Neuron (in vitro differentiated cells): ENCODE results near the gene VWA5B1.

Source experiments
- H2AFZ ChIP-seq: one replicate; pipeline ENCODE4 v1.6.1; 2013; ENCODE audit warnings: low read depth, mild to moderate bottlenecking, inconsistent platforms, low read length, moderate library complexity
- H3K27me3 ChIP-seq: one replicate; pipeline ENCODE4 v1.6.1; 2013; ENCODE audit warnings: low read length; ENCODE audit not compliant: insufficient read depth
- H3K36me3 ChIP-seq: one replicate; pipeline ENCODE4 v1.6.1; 2013; ENCODE audit warnings: low read length; ENCODE audit not compliant: insufficient read depth
- H3K4me1 ChIP-seq: one replicate; pipeline ENCODE4 v1.6.1; 2013; ENCODE audit warnings: low read length; ENCODE audit not compliant: insufficient read depth
- H3K4me3 ChIP-seq: 2 replicates; pipeline ENCODE4 v1.5.1; 2013; ENCODE audit warnings: mild to moderate bottlenecking, low read length, moderate library complexity
- H3K9me3 ChIP-seq: one replicate; pipeline ENCODE4 v1.6.1; 2013; ENCODE audit warnings: low read length

The VWA5B1 gene

DNA sequence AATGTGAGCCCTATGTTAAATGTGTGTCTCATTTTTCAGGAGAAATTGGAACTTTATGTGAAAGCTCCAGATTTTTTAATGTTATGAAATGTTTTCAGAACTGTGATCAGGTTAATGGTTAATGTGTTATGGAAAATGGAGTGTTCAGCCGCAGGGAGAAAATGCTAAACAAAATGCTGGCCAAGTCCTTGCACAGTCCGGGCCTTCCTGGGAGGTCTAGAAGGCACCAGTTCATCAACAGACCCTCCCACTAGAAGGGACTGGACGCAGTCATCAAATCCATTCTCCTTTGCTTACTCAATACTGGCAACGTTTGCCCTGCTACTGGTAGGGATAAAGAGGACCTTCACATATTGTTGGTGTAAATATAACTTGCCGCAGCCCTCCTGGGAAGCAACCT lies 43.4 kb downstream of the VWA5B1 start:
- H3K4me3 ChIP-seq, result no peak overlapping the region

DNA sequence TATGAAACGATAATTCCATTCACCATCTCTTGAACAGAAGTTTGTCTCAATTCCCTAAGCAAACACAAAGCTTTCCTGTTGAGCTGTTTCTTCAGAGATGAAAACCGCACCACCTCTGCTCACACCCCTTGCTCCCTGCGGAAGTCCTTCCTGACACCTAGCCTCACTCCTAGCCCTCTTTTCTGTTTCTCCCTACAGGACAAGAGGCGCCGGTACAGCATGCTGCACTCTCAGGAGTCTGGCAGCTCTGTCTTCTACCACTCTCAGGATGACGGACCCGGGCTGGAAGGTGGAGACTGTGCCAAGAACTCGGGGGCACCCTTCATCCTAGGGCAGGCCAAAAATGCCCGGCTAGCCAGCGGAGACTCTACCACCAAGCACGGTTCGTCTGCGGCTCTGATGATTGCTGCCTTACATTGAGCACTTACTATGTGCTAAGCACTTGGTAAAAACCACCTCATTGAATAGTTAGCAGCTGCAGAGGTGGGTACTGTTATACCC lies 45.5 kb downstream of the VWA5B1 start:
- Histone ChIP-seq H2AFZ (no peak overlapping the region), H3K4me3 (no peak overlapping the region), H3K36me3 (no peaks in the 10 kb centered on the region), H3K9me3 (no peaks in the 10 kb centered on the region), H3K4me1 (peaks cover 3% of the 10 kb centered on the region), H3K27me3 (no peaks in the 10 kb centered on the region)

More for the DNA sequence above, 43.4 kb downstream of the VWA5B1 start:
- no peaks in the 10 kb centered on the region for H3K36me3 ChIP-seq
- H3K9me3 ChIP-seq, result no peaks in the 10 kb centered on the region
- H3K4me1 ChIP-seq, result no peaks in the 10 kb centered on the region
- no peaks in the 10 kb centered on the region for H3K27me3 ChIP-seq
- H2AFZ ChIP-seq, result no peak overlapping the region

DNA sequence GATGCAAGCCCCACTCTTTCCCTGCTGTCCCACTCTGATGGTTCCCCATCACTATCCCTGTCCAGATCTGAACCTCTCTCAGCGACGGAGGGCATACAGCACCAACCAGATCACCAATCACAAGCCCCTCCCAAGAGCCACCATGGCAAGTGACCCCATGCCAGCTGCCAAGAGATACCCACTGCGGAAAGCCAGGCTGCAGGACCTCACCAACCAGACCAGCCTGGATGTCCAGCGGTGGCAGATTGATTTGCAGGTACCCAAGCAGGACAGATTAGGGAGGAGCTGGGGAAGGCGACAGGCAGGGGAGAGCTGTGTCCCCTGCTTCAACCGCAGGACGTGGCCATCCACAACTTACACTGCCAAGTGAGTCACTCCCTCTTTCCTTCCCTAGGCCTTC lies 46.9 kb downstream of the VWA5B1 start:
- Histone ChIP-seq H3K27me3 (peaks cover 4% of the 10 kb centered on the region), H3K4me3 (no peak overlapping the region), H2AFZ (no peak overlapping the region), H3K4me1 (peaks cover 3% of the 10 kb centered on the region), H3K36me3 (no peaks in the 10 kb centered on the region), H3K9me3 (no peaks in the 10 kb centered on the region)

- no peak overlapping the region for H2AFZ ChIP-seq
- H3K4me3 ChIP-seq, result no peak overlapping the region
These were observed 49.3 kb downstream of the VWA5B1 start for GRCh38 chr1:20339811-20340457.

DNA sequence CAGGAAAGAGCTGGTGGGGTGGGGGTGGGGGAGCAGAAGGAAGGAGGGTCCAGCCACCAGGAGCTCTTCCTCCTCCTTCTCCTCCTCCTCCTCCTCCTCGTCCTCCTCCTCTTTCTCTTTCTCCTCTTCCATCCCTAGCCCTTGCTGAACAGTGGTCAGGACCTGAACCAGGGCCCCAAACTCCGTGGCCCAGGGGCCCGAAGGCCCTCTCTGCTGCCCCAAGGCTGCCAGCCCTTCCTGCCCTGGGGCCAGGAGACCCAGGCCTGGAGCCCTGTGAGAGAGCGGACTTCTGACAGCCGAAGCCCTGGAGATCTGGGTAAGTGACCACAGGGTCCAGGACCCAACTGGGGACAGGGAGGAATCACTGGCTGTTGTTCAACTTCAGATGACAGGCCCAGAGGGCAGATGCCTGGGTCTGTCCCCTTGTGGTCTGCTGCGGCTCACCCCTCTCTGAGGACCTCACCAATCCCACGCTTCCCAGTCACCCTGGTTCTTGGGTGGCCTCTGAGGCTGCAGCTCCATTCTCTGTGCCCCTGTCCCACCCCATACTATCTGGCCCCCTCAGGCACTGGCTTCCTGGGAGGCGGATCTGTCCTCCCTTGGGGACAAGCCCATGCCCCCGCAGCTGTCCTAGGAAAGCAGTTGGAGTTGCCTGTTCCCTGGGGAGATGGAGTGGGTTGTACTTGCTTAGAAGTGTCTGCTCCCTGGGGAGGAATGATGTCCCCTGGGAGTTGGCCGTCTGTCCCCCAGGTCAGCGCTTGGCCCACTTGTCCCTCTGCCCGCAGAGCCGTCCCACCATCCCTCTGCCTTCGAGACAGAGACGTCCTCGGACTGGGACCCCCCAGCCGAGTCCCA lies 51.8 kb downstream of the VWA5B1 start:
- H3K4me3 ChIP-seq, result no peak overlapping the region
- no peaks in the 10 kb centered on the region for H3K9me3 ChIP-seq
- H2AFZ ChIP-seq, result no peak overlapping the region
- H3K36me3 ChIP-seq, result no peaks in the 10 kb centered on the region
- H3K4me1 ChIP-seq, result peaks cover 3% of the 10 kb centered on the region
- H3K27me3 ChIP-seq, result peaks cover 10% of the 10 kb centered on the region

More at GRCh38 chr1:20339811-20340457, 49.3 kb downstream of the VWA5B1 start:
- Histone ChIP-seq H3K36me3 (no peaks in the 10 kb centered on the region), H3K9me3 (no peaks in the 10 kb centered on the region), H3K27me3 (peaks cover 10% of the 10 kb centered on the region), H3K4me1 (peaks cover 3% of the 10 kb centered on the region)

- no peak overlapping the region for H2AFZ ChIP-seq
- H3K27me3 ChIP-seq, result peaks cover 10% of the 10 kb centered on the region
- H3K36me3 ChIP-seq, result no peaks in the 10 kb centered on the region
- H3K4me1 ChIP-seq, result peaks cover 3% of the 10 kb centered on the region
- H3K4me3 ChIP-seq, result no peak overlapping the region
- H3K9me3 ChIP-seq, result no peaks in the 10 kb centered on the region
These were observed 52.7 kb downstream of the VWA5B1 start for GRCh38 chr1:20343149-20343937.

- Histone ChIP-seq H3K9me3 (no peaks in the 10 kb centered on the region), H3K27me3 (peaks cover 12% of the 10 kb centered on the region), H3K4me1 (peaks cover 3% of the 10 kb centered on the region), H3K4me3 (no peak overlapping the region), H3K36me3 (no peaks in the 10 kb centered on the region), H2AFZ (no peak overlapping the region)
These were observed 53.2 kb downstream of the VWA5B1 start for GRCh38 chr1:20343938-20344302.

- H2AFZ ChIP-seq, result no peak overlapping the region
- no peak overlapping the region for H3K4me3 ChIP-seq
- H3K36me3 ChIP-seq, result no peaks in the 10 kb centered on the region
- H3K4me1 ChIP-seq, result peaks cover 3% of the 10 kb centered on the region
- H3K9me3 ChIP-seq, result no peaks in the 10 kb centered on the region
- peaks cover 14% of the 10 kb centered on the region for H3K27me3 ChIP-seq
These were observed 54.1 kb downstream of the VWA5B1 start for GRCh38 chr1:20344738-20345137.

- Histone ChIP-seq H3K4me3 (no peak overlapping the region), H3K27me3 (peaks cover 14% of the 10 kb centered on the region), H3K9me3 (no peaks in the 10 kb centered on the region), H3K36me3 (no peaks in the 10 kb centered on the region), H2AFZ (no peak overlapping the region), H3K4me1 (no peaks in the 10 kb centered on the region)
These were observed 54.7 kb downstream of the VWA5B1 start for GRCh38 chr1:20345419-20345818.

GRCh38 chr1:20346433-20346832 lies 55.8 kb downstream of the VWA5B1 start:
- Histone ChIP-seq H3K4me3 (no peak overlapping the region), H3K27me3 (peaks cover 14% of the 10 kb centered on the region), H3K4me1 (no peaks in the 10 kb centered on the region), H3K9me3 (no peaks in the 10 kb centered on the region), H2AFZ (no peak overlapping the region), H3K36me3 (no peaks in the 10 kb centered on the region)

GRCh38 chr1:20347699-20348098 lies 57.0 kb downstream of the VWA5B1 start:
- Histone ChIP-seq H3K9me3 (no peaks in the 10 kb centered on the region), H3K36me3 (no peaks in the 10 kb centered on the region), H3K27me3 (peaks cover 9% of the 10 kb centered on the region), H3K4me3 (no peak overlapping the region), H2AFZ (no peak overlapping the region), H3K4me1 (no peaks in the 10 kb centered on the region)

DNA sequence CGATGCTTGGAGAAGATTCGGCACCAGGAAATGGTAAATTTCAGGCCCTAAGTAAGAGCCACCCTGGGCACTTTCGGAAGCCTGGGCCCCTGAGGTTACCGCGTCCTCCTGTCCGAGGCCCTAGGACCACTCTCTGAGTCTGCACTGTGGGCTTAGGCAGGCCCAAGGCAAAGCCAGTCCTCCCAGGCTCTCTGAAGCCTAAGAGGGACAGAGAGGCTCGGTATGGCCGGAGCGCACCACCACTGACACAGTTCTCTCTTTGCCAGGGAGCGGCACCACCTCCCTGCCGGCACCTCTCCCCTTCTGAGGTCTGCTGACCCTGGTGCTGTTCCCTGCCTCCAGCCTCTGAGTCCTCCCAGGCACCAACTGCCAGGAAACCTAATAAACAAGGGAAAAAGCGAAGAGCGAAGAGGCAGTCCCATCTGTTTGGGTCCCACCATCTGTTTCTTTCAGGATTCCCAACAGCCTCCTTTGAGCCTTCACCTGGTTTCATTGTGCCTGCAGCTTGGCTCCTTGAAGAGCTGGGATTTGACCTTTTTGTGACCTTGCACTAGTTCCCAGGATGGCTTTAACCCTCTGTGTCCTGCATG lies 57.7 kb downstream of the VWA5B1 start:
- Histone ChIP-seq H3K27me3 (peaks cover 6% of the 10 kb centered on the region), H3K4me3 (no peak overlapping the region), H3K9me3 (no peaks in the 10 kb centered on the region), H3K4me1 (no peaks in the 10 kb centered on the region), H2AFZ (no peak overlapping the region), H3K36me3 (no peaks in the 10 kb centered on the region)
